GM21529 (cell line): ENCODE measurements around the gene CELSR2.

ENCODE experiments used
- ATAC-seq: cut with Tn5 transposase; IDR thresholded peaks from one replicate; pipeline ENCODE4 v1.9.1; 2021; ENCODE audit not compliant: unreplicated experiment

The CELSR2 gene

DNA sequence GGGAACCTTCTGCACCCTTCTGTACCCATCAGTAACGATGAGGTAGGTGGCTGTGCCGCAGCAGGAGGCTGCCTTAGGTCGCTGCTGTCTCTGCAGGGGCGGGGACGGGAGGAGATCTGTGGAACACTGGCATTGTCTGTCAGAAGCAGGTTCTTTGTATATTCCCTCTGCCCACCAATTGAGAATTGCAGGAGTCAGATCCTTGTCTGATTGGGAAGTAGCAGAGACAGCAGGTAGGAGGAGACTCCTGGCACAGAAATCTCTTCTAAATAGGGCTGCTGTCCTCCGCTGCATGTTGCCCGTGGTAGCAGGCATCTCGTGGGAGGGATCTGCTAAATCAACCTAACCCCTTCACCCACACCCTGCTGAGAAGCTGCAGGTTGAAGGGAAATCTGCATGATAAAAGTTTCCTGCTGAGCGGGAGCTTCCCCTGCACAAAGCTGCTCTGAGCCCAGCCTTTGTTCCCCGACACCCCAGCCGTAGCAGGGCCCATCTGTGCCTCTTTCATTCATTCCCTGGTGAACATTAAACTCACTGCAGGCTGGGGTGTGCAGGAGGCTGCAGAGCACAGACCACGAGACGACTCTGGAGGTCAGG lies 19.7 kb upstream of the CELSR2 start:
- no peak for ATAC-seq

DNA sequence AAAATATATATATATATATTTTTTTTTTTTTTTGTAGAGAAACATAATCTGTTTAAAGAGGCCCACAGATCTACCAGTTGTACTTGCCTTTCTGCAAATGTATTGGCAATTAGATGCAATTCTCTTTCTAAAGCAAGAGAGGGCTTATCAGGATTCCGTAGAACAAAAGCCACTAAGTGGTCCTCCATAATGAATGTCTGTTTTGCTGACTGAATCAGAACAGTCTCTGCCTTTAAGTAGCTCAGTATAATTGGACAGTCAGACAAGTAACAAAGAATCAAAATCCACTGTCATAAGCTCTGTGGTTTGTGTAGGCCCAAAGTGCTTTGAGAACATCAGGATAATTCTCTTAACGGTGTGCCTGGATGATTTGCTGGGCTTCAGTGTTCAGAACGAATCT lies 18.3 kb upstream of the CELSR2 start:
- no peak for ATAC-seq

DNA sequence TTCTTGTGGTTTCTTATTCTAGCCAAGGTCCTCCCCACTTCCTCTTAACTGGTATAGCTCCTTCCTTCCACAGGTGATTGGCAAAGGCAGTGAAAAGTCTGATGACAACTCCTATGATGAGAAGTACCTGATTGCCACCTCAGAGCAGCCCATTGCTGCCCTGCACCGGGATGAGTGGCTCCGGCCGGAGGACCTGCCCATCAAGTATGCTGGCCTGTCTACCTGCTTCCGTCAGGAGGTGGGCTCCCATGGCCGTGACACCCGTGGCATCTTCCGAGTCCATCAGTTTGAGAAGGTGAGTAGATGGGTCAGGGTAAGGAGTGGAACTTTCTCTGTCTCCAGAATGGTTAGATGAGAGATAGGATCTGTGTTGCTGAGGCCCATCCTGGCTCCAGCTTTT lies 14.2 kb upstream of the CELSR2 start:
- no peak for ATAC-seq

DNA sequence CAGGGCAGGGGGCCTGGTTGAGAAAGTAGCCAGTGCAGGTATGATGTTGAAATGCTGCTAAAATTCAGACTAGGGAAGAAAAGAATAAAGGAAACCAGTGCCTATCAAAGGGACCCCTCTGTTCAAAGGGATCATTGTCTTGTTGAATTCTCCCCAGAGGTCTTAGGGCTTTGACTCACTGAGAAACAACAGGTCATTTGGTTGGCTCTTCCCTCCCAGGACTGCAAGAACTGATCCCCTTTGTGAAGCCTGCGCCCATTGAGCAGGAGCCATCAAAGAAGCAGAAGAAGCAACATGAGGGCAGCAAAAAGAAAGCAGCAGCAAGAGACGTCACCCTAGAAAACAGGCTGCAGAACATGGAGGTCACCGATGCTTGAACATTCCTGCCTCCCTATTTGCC lies 11.8 kb upstream of the CELSR2 start:
- no peak for ATAC-seq

DNA sequence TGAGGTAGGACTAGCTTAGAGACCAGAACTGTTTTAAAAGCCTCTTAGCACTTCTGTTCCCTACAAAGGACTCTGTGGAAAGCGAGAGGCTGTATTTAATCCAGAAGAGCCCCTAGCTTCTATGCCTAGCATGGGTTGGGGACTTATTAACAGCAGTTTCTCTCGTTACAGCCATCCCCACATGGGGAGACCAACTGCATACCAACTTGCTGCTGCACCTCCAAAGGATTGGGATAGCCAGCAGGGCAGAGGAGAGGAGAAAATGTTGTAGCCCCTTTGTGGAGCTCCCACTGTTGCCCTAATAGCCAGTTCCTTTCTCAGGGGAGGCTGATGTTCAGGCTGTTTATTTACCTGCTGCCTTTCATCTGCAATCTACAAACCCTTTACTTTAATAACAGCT lies 11.0 kb upstream of the CELSR2 start:
- no peak for ATAC-seq

DNA sequence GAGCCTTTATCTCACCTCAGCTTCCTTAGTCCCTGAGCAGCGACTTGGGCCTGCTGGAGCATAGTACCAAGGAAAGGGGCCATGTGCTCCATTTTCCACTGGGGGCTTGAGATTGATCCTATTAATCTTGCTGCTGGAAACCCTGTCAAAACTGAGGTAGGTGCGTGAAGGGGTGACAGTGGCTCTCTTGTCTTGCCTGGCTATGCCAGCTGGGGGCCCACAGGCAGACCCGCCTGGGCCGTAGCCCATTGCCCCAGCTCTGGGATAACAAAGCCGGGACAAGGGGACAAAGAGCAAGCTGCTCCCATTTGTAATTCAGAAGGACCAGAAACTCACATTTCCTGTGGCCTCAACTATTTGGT lies 10.3 kb upstream of the CELSR2 start:
- ATAC-seq: no peak

DNA sequence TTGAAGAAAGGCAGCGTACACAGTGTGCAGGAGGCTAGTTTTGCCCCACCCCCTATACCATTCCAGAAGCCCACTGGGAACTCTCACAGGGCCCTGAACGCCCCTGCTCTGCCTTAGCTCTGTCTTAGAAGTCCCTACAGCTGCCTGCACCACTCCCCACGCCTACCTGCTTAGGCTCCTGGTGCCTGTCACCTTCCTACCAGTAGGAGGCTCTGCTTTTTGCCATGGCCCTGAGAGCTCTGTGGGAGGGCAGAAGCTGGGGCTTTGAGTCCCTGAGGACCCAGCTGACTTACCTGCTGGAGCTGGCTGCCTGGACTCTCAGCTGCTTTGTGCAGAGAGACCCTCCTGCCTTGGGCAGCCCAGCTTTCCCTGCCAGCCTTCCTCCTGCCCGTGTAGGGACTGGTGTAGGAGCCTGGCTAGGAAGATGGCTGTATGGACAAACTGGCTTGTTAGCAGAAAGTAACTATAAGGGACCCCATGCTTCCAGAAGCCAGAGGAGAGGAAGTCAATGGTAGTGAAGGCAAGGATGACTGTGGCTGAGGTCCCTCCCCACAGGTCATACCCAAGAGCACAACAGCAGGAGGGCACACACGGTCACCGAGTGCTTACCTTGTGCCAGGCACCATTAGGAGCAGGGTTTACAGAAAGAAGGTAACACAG lies 9.8 kb upstream of the CELSR2 start:
- peak; percentile 69 for ATAC-seq

DNA sequence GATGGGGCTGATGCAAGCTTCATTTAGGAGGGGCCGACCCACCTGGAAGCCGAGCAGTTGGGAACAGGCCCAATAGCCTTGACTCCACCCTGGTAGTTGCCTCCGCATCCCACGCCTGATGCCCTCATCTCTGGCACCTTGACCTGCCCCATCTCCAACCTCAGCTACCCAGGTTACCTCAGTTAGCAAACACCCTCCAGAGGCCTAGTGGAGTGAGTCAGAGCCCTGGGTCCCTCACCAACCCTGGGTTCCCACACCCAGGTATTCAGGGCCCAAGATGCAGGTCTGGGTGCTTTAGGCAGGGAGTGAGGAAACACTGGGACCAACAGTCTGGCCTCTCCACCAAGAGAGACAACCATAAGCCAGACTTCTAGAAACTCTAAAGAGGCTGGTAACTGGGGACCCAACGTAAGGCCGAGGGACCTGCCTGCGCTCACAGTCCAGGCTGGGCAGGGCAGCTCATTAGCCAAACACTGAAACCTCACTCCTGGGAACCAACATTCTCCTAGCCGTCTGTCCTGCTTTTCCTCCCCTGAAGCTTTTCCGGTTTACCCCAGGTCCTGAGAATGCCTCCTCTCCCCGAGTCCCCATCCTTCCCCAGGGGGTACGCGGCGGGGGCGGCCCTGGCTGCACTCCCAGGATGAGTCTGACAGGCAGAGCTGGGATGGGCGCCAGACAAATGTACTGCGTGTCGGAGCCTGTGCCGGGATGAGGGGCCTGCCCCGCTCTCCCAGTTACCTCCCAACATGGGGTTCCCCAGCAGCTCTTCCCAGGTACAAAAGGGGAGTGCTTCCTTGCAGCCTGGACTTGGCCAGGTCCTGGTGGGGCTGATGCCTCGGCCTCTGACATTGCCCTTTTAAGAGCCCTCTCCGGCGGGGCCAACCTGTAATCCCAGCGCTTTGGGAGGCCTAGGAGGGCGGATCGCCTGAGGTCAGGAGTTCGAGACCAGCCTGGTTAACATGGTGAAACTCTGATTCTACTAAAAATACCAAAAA lies 8.9 kb upstream of the CELSR2 start:
- ATAC-seq: no peak

DNA sequence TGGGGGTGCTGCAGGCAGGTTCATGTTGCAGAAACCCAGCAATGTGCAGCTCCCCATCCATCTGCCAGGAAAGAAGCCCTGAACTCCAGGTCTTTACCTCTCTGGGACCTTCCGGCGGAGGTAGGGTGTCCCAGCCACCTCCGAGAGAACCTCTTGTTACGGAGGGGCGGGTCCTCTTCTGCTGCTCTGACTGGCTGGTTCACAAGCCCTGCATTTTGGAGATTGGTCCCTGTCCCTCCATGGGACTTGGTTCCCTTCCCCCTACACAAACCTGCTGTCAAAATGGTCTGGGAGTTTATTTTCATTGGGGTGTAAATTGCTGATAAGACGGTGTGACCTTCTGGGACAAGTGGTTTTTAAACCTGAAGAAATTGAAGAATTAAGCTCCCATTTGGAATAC lies 8.0 kb upstream of the CELSR2 start:
- no peak for ATAC-seq

DNA sequence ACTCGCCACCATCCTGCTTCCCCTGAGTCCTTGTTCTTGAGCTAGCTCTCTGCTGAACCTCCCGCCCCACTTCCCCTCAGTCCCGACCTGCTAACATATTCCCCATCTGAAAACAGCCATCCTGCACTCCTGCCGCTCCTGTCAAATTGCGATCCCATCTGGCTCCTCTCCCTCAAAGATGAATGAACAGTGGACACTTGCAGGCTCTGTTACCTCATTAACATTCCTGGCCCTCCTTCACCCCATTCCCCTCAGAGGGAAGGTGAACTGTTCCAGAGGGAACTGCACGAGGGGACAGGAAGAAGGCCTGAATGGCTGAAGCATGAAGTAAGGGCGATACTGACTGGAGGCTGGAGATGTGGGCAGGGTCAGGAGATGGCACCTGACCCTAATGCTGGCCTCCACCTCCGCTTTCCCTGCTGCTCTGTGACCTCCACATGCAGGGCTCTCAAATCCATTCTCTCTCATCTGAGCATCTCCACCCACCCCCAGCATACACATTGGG lies 7.4 kb upstream of the CELSR2 start:
- ATAC-seq: no peak

DNA sequence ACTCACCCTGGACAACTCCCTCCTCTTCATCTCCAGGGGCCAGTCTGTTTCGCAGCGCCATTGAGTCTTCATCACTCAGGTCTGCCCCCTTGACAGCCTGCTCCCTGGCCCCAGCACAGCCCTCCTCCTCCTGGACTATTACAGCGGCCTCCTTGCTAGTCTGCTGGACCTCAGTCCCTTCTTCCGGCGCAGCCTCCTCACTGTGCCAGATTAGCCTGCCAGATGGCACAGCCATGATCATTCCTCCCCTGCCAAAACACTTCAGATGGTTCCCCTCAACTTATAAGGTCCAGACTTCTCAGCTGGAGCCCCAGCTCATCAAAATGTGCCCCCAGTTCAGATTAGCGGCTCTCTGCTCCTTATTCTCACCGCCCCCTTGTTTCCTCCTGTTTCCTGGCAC lies 7.0 kb upstream of the CELSR2 start:
- ATAC-seq: no peak

DNA sequence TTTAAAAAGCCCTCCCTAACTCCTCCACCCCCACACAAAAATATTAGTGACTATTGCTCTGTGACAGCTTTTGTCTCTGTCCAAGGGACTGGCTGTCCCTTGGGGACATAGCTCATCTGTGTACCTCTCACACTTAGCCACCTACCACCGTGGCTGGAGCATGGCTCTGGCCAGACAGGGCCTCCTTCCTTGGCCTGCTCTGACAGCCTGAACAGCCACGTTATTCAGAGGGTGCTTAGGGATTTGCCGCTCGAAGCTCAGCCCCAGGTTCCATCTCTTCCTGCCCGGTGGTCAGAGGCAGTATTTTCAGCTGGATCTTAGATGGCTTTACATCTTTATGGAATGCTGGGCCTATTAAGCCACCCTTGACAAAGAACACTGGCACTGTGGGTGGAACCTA lies 6.1 kb upstream of the CELSR2 start:
- no peak for ATAC-seq

DNA sequence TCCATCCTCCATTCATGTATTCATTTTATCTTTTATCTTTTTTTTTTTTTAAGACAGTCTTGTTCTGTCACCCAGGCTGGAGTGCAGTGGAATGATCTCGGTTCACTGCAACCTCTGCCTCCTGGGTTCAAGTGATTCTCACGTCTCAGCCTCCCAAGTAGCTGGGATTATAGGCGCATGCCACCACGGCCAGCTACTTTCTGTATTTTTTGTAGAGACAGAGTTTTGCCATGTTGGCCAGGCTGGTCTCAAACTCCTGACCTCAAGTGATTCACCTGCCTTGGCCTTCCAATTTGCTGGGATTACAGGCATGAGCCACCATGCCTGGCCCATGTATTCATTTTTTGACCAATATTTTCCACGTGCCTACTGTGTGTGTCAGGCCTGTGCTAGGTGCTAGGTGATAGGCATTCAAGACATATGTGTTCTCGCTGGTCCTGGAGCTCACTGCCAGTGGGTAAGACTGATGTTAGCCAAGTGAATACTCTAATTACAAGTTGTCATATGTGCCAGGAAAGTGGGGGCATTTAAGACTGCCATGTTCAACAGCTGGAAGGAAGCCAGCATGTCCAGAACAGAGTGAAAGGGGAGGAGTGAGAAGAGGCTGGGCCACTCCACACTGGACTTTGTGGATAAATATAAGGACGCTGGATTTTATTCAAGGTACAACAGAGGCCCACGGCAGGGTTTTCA lies 5.3 kb upstream of the CELSR2 start:
- no peak for ATAC-seq

DNA sequence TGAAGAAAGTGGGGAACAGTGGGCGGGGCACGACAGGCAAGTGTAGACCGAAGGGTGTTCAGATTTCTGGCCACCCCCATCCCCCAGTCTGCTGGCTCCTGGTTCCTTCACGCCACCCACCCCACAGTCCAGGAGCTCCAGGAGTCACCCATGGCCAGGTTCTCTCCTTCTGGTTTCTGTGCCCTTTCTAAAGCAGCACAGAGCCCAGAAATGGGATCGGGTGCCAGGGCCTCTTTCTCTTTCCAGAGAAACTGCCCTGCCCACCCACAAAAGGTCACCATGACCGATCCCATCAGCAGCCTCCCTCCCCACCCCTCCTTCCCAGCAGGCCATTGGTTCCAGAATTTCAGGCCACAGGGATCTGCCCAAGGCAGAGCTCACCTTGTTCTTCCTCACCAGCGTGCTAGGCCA lies 3.2 kb upstream of the CELSR2 start:
- ATAC-seq: no peak

DNA sequence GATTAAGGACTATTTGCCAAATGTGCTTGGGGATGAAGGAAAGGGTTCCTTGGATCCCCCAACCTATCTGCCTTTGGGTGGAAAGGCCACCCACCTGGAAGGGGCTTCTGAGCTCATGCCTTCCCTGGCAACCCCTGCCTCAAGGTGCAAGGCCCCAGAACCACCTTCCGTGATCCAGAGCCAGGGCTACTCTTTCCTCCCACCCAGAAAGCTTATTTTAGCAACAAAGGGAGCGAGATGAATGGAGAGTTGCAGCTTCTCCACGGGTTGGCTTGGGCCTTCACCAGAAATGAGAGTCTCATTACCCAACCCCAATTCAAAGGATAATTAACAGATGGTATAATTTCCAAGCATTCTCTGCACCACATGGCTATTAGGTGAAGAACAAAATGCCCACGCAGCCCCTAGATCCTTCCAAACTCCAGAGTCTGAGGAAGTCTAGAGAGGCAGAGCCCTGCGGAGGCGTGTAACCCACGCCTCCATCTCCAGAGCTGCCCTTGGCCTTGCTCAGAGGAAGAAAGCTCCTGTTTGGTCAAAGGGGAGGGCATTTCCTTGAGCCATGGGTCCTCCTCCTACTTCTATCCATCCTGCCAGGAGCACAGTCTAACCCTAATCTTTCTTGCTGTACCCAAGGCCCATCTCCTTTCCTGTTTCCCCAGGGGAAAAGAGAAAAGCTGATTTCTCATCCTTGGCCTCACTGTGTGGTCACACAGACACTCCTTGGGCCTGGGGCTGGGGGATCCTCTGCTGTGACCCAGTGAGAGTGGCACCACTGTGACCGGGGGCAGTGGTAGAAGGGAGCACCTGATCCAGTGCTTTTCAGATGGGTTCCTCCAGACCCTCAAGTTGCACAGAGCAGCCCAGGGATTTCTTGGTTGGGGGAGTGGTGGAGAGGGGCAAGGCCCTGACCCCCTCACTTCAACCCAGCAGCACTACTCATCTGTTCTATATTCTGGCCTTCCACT lies 1.7 kb upstream of the CELSR2 start:
- no peak for ATAC-seq

DNA sequence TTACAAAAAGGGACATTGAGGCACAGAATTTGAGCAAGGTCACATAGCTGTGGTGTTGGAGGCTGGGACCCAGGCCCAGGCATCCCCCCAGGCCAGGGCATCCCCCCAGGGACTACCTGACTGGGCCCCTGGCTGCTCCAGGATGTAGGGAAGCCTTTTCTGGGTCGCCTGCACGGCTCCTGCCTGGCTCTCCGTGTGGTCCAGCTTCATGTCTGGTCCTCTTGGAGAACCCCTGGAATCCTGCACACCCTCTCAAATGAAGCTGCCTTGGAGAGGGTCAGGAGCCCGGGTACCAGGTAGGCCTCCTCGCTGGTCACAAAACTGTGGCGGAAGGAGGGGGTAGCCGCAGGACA lies 919 bp upstream of the CELSR2 start:
- ATAC-seq: no peak

DNA sequence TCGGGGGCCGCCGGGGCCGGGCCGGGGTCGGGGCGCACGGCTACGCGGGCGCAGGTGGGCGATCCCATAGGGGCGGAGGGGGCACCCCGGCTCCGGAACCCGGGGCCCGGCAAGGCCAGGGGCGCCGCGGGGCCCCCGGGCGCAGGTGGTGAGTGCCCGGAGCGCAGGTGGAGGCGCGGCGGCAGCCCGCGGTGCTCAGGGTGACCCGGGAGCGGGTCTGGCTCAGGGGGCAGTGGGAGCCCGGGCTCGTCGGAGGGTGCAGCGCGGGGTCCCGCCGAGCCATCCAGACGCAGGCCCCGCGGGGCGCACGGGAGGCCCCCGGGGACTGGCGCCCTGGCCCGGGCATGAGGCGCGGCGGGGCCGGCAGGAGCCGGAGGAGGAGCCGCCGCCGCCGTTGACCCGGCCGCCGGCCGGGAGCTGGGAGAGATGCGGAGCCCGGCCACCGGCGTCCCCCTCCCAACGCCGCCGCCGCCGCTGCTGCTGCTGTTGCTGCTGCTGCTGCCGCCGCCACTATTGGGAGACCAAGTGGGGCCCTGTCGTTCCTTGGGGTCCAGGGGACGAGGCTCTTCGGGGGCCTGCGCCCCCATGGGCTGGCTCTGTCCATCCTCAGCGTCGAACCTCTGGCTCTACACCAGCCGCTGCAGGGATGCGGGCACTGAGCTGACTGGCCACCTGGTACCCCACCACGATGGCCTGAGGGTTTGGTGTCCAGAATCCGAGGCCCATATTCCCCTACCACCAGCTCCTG lies 489 bp downstream of the CELSR2 start:
- ATAC-seq: peak; percentile 40

DNA sequence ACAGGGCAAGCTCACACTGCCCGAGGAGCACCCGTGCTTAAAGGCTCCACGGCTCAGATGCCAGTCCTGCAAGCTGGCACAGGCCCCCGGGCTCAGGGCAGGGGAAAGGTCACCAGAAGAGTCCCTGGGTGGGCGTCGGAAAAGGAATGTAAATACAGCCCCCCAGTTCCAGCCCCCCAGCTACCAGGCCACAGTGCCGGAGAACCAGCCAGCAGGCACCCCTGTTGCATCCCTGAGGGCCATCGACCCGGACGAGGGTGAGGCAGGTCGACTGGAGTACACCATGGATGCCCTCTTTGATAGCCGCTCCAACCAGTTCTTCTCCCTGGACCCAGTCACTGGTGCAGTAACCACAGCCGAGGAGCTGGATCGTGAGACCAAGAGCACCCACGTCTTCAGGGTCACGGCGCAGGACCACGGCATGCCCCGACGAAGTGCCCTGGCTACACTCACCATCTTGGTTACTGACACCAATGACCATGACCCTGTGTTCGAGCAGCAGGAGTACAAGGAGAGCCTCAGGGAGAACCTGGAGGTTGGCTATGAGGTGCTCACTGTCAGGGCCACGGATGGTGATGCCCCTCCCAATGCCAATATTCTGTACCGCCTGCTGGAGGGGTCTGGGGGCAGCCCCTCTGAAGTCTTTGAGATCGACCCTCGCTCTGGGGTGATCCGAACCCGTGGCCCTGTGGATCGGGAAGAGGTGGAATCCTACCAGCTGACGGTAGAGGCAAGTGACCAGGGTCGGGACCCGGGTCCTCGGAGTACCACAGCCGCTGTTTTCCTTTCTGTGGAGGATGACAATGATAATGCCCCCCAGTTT lies 1.3 kb downstream of the CELSR2 start:
- no peak for ATAC-seq
